ENCODE results near the gene CSTPP1. TPM values are rescaled to one million over a fixed set of nuclear protein-coding genes. Genes with fewer than 3 reads are reported as not detected.

CSTPP1 gene
- total and polyA plus RNA-seq, 2 of the 8 experiments (the other 6 are each of a cell fraction or from before 2014, with no cell fraction given) = 24.2 to 28.7 TPM

- TF ChIP-seq CHD7 (IDR thresholded peaks at IDR 0.05; ENCODE audit: insufficient replicate concordance, low read length) = no peak
- no peak for TF ChIP-seq KDM4A (IDR thresholded peaks at IDR 0.05; ENCODE audit: low read depth, low read length, severe bottlenecking)
- no peak for TF ChIP-seq POLR2AphosphoS5 (IDR thresholded peaks at IDR 0.05; ENCODE audit: low read depth, low read length)
- TF ChIP-seq SUZ12 (IDR thresholded peaks at IDR 0.05; ENCODE audit: low read length) = no peak
- TF ChIP-seq TAF7 (optimal IDR thresholded peaks at IDR 0.05; ENCODE audit: borderline replicate concordance, low read depth, low read length) = no peak
Measured at GRCh38 chr11:46972343-46972742, 35.8 kb downstream of the CSTPP1 start (continued).
